LNCaP clone FGC (cell line): ENCODE measurements around the gene LTBP1.

Experiments used
- DNase-seq: peaks from one replicate; pipeline ENCODE4 v3.0.0-alpha.2; 2011; ENCODE audit warnings: low read depth
- H3K4me3 ChIP-seq: 2 replicates; pipeline ENCODE4 v1.5.1; 2011; ENCODE audit warnings: mild to moderate bottlenecking, low read depth, low read length, control low read depth
- TF ChIP-seq, protein P1 (sequence below): IDR thresholded peaks from 2 replicates; pipeline ENCODE4 v1.5.1; 2012; ENCODE audit warnings: mild to moderate bottlenecking; ENCODE audit not compliant: control insufficient read depth, insufficient read depth; ENCODE audit errors: extremely low read depth

Gene LTBP1

DNA sequence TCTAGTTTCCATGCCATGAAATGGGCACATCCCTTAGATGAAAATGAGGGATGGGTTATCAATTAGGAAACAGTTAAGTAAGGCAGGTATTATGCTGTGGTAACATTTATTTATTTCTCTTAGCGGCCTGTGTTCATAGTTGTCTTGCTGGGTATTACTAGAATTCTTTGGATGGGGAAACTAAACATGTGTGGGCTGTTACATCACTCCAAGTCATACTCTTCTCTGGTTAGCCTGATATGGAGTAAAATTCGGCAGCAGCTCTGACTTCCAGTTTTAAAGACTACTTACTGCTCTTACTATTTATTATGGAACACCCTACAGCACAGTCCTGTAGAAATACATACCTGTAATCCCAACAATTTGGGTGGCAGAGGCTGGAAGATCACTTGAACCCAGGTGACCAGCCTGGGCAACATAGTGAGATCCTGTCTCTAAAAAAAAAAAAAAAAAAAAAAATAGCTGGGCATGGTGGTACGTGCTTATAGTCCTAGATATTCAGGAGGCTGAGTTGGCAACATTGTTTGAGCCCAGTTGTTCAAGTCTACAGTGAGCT lies 496.6 kb downstream of the LTBP1 start:
- no peak for DNase-seq
- H3K4me3 ChIP-seq: no peak overlapping the region
- TF ChIP-seq, protein P1, sequence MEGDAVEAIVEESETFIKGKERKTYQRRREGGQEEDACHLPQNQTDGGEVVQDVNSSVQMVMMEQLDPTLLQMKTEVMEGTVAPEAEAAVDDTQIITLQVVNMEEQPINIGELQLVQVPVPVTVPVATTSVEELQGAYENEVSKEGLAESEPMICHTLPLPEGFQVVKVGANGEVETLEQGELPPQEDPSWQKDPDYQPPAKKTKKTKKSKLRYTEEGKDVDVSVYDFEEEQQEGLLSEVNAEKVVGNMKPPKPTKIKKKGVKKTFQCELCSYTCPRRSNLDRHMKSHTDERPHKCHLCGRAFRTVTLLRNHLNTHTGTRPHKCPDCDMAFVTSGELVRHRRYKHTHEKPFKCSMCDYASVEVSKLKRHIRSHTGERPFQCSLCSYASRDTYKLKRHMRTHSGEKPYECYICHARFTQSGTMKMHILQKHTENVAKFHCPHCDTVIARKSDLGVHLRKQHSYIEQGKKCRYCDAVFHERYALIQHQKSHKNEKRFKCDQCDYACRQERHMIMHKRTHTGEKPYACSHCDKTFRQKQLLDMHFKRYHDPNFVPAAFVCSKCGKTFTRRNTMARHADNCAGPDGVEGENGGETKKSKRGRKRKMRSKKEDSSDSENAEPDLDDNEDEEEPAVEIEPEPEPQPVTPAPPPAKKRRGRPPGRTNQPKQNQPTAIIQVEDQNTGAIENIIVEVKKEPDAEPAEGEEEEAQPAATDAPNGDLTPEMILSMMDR: no peak

DNA sequence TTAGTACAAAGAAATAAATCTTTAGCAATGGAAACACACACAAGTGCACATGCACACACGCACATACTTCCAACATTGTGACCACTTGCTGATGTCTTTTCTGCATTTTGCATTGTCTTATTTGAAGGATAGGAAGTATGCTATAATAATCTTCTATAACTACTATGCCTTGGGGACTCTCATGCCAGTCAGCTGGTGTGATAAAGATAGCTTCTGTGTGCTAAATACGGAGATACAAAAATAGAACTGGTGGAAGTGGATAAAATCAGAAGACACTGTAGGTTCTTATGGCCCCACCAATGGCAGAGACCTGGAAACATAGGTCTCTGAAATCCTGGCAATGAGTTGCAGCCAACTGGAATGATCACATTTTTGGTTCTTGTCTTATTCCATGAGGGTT lies 498.2 kb downstream of the LTBP1 start:
- TF ChIP-seq, protein P1: no peak
- H3K4me3 ChIP-seq: no peak overlapping the region
- no peak for DNase-seq

DNA sequence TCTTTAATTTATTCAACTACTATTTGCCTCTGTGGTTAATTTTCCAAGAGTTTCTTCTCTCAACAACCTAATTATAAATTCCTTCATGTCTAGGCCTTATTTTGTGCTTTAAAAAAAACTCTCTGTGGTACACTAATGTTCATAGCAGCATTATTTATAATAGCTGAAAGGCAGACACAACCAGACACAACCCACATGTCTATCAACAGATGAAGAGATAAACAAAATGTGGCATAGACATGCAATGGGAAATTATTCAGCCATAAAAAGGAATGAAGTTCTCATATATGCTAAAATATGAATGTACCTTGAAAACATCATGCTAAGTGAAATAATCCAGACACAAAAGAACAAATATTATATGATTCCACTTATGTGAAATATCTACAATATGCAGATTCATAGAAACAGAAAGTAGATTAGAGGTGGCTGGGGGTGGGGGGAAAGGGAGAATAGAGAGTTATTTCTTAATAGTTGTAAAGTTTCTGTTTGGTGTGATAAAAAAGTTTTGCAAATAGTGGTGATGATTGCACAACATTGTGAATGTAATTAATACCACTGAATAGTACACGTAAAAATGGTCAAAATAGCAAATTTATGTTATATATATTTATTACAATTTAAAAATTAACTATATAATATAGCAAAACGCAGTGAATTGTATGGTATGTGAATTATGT lies 501.6 kb downstream of the LTBP1 start:
- TF ChIP-seq, protein P1: no peak
- no peak overlapping the region for H3K4me3 ChIP-seq
- DNase-seq: no peak
